GM18520 (cell line): ENCODE data around the gene YPEL3.
"Not testable (repeated sequence)": the region's sequence is repeated elsewhere in the genome, so short reads cannot be mapped to it uniquely, and the experiment has no call there.

Experiments used
- ATAC-seq: cut with Tn5 transposase; IDR thresholded peaks from one replicate; pipeline ENCODE4 v1.9.1; 2021; ENCODE audit not compliant: unreplicated experiment

The YPEL3 gene

GRCh38 chr16:30117768-30118167, 21.8 kb upstream of the YPEL3 start:
- no peak for ATAC-seq

GRCh38 chr16:30116291-30117207, 20.5 kb upstream of the YPEL3 start:
- no peak for ATAC-seq

- no peak for ATAC-seq
Observed at GRCh38 chr16:30115238-30115637, 19.2 kb upstream of the YPEL3 start.

GRCh38 chr16:30114833-30115232, 18.8 kb upstream of the YPEL3 start:
- ATAC-seq = not testable (repeated sequence)

- ATAC-seq = no peak
Observed at GRCh38 chr16:30114411-30114810, 18.4 kb upstream of the YPEL3 start.

GRCh38 chr16:30113711-30114333, 17.8 kb upstream of the YPEL3 start:
- ATAC-seq = no peak

DNA sequence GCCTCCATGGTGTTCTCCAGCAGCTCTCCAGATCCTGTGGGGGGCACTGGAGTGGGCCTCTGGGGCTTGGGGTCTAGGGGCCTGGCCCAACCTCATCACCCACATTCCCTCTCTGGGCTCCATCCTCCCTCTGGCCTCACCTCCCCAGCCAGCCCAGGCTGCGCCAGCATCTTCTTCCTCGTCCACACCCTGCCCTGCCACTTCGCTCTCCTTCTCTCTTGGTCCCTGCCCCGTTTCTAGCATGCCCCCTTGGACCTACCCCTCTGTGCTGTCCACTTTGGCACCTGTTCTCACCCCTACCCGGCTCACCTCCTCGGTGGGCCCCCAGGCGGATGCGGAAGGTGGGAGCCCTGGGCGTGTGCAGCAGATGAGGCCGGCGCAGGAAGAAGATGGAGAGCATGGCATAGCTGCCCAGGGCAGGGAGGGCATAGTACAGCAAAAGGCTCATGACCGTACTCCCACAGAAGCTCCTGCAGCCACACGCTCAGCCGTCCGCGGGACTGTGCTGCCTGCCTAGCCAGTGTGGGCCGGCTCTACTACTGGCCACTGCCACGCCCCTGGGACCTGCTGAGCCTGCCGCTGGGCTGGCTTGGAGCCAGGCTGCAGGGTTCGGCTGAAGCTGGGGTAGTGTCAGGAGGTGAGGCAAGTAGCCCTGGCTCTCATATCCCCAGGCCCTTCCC, 17.2 kb upstream of the YPEL3 start, which contains the start of gene GDPD3:
TSS of gene GDPD3 (minus strand) at position 507 of the 680 bp plus-strand sequence. CDS start at position 448, 59 bp downstream.
- no peak for ATAC-seq

- ATAC-seq = no peak
Observed at GRCh38 chr16:30112197-30113030, 16.4 kb upstream of the YPEL3 start.

DNA sequence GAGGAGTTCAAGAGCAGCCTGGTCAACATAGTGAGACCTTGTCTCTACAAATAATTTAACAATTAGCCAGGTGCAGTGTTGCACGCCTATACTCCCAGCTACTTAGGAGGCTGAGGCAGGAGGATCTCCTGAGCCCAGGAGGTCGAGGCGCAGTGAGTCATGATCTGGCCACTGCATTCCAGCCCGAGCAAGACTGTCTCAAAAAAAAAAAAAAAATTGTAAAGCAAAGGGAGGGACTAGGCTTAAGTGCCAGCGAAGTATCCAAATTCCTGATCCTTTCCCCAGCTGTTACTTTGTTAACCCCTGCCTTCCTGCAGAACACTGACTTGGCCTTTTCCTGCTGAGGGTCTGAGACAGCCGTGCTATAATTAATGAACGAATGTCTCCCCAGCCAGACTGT, 14.6 kb upstream of the YPEL3 start:
- ATAC-seq = no peak

DNA sequence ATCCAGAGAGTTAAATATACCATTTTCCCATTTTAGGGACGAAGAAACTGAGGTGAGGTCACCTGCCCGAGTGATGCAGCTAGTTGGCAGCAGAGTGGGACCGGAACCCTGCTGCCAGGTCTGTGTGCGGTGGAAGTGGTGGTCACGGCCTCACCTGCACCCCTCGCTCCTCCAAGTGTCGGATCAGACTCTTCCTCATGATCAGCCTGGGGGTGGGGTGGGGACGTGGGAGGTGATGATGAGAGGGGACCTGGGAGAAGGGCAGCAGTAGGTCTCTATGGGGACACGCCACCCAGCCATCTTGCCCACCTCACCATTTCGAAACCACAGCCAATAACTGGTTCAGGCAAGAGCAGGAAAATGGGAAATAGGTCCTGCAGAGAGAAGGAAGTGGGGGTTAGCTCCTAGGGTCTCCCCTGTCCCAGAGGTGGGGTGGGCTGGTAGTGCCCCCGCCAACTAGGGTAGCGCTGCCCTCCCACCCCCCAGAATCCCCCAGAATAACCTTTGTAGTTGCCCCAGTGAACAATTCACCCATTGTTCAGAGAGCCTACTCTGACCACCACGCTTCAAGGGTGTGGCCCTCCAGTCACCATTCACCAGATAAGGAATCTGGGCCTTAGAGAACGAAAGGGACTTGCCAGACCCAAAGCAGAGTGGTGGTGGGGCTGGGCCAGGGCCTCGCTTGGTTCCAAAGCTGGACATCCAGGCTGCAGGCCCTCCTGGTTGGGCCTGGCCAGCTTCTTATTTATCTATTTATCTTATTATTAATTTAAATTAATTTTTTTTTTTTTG, 12.2 kb upstream of the YPEL3 start:
- ATAC-seq = no peak

DNA sequence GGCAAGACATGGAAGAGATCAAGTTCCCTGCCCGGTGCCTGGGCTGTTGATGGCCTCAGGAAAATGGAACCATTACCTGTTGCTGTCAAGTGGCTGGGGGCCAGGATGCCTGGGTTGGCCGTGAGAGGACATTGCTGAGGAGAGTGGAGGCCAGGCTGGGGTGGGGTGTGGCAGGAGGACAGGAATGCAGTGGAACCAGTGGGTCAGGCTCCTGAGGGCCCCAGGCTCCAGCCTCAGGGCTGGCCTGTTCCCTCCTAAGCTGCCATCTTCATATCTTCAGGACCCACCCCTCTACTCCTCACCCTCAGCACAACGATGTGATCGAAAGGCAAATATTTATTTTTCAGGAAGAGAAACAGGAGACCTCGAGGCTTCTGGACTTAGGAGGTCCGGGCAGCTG, 8.5 kb upstream of the YPEL3 start:
- no peak for ATAC-seq

DNA sequence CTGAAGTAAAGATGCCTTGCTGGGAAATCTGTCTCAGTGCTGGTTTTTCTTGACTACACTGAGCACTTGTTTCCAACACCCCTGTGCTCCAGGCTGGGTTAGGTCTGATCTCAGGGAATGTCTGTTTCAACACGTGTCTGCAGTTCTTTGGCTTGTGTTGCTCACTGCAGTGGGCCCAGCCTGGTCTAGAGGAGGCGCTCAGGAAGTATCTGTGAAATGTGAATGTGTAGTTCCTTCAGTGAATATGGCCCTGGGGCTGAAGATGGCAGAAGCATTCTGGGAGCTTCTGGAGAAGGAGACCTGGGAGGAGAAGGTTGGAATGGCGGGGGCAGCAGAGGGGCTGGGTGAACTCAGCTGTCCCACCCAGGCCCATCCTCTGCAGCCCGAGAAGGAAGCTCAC, 8.1 kb upstream of the YPEL3 start:
- no peak for ATAC-seq

DNA sequence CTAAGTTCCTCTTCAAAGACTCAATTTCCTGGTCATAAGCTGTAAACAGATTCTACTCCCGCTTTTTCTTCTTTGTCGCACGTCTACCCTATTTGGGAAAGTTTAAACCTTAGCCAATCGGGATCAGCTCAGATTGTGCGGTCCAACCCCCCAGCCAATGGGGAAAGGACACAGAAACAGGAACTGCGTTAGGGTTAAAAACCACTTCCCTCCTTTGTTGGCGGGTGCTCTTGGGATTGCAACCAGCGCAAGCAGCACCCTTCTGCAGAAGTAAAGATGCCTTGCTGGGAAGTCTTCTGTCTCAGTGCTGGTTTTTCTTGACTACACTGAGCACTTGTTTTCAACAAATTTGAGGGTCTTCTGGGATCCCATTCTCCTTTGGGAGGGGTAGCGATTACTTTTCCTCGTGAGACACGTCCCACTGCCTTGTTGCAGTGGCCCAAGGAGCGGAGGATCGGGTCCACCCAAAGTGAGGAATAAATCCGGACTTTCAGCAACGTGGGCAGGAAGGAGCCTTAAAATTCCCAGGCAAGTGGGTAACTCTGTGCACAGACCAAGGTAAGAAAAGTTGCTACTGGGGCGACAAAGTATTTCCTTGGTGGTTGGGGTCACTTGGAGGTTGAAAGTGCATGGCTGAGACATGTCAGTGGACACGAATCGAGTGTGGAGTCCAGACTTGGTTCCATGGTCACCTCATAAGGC, 1.0 kb upstream of the YPEL3 start:
- ATAC-seq = no peak

DNA sequence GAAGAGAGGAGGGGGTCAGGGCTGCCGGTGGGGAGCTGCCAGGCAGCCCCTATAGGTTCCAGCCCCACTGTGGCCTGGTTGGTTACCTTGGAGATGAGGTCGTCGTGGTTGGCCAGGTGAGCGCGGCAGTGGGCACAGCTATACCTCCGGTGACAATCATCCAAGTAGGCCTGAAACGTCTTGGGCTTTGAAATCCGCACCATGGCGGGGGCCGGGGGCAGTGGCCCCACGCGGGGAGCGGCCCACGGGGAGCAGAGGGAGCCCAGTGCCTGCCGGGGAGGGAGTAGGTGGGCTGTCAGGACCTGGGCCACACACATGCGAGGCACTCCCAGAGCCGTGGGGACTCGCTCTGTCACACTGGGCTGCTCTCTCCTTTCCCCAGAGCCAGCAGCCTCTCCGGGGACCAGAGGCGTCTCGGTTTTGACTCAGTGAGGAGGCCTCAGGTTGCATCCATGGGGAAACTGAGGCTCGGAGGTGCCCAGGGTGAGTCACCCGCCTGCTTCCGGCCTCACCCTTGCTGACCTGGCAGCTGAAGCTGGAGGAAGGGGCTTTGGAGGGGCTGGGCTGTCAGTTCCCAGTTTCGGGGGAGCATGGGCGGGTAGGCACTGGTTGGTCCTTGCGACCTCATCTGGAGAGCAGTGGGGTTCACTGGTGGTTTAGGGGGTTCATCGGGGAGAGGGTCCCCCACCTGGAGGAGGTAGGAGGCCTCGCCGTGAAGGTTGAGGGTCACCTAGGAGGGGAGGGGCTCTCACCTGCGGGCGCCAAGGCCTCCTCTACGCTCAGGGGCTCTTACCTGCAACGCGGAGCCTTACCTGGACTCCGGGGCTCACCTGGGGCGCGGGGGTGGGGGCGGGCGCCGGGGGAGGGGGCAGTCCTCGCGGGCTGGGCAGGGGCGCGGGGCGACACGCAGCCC, 591 bp downstream of the YPEL3 start:
- no peak for ATAC-seq

GRCh38 chr16:30094541-30095165, 1.4 kb downstream of the YPEL3 start:
- ATAC-seq = no peak

- ATAC-seq = peak; percentile 44
Observed at GRCh38 chr16:30092373-30093010, 3.5 kb downstream of the YPEL3 start.
